Keratinocyte (primary cell): ENCODE data around the gene ROR2. TPM values are rescaled to one million over a fixed set of nuclear protein-coding genes. Genes with fewer than 3 reads are reported as not detected.

Experiments
- DNase-seq: peaks from one replicate; pipeline ENCODE4 v3.0.0-alpha.2; 2011; ENCODE audit warnings: low read depth, missing footprints, low spot score
- FAIRE-seq: peaks from 2 replicates; lab custom pipeline; 2011; peaks lifted over from hg19 to GRCh38; lab: Jason Lieb, UNC
- H2AFZ ChIP-seq: 2 replicates; pipeline ENCODE4 v1.6.0; 2012; ENCODE audit warnings: low read length, control low read depth, inconsistent platforms; ENCODE audit not compliant: control insufficient read depth
- H3K27ac ChIP-seq: 2 replicates; pipeline ENCODE4 v1.5.1; 2011; ENCODE audit warnings: low read length; ENCODE audit not compliant: control insufficient read depth, insufficient read depth
- H3K27me3 ChIP-seq: 3 replicates; pipeline ENCODE4 v1.6.0; 2011; ENCODE audit warnings: low read length; ENCODE audit not compliant: control insufficient read depth, insufficient read depth; ENCODE audit errors: extremely low read depth
- H3K36me3 ChIP-seq, 2 experiments: 2 replicates in 1 of 2; 3 replicates in 1 of 2; pipeline ENCODE4 v1.5.1; 2011; ENCODE audit warnings: low read length in 2 of 2, mild to moderate bottlenecking in 1 of 2; ENCODE audit not compliant: control insufficient read depth in 2 of 2, insufficient read depth in 2 of 2; ENCODE audit errors: extremely low read depth in 1 of 2
- H3K4me1 ChIP-seq: 3 replicates; pipeline ENCODE4 v1.5.1; 2011; ENCODE audit warnings: low read length; ENCODE audit not compliant: control insufficient read depth, insufficient read depth; ENCODE audit errors: extremely low read depth
- H3K4me2 ChIP-seq: 3 replicates; pipeline ENCODE4 v1.6.0; 2011; ENCODE audit warnings: low read depth, low read length; ENCODE audit not compliant: control insufficient read depth, insufficient read depth; ENCODE audit errors: extremely low read depth
- H3K4me3 ChIP-seq, 3 experiments: fragments of 200-600 bp in 1 of 3; sonication (generic) in 1 of 3; 2 replicates in 2 of 3; 3 replicates in 1 of 3; pipeline ENCODE4 v1.5.1; 2011 to 2016; ENCODE audit warnings: low read length in 3 of 3, mild to moderate bottlenecking in 3 of 3, control low read depth in 2 of 3, inconsistent platforms in 1 of 3, low read depth in 1 of 3, mixed read lengths in 1 of 3, mixed run types in 1 of 3, moderate library complexity in 1 of 3; ENCODE audit not compliant: control insufficient read depth in 2 of 3, insufficient read depth in 2 of 3; ENCODE audit errors: extremely low read depth in 1 of 3
- H3K79me2 ChIP-seq: 2 replicates; pipeline ENCODE4 v1.6.0; 2012; ENCODE audit warnings: low read length; ENCODE audit not compliant: control insufficient read depth, insufficient read depth
- H3K9ac ChIP-seq: 3 replicates; pipeline ENCODE4 v1.6.0; 2011; ENCODE audit warnings: low read length; ENCODE audit not compliant: control insufficient read depth, insufficient read depth; ENCODE audit errors: extremely low read depth
- H3K9me1 ChIP-seq: 3 replicates; pipeline ENCODE4 v1.6.0; 2011; ENCODE audit warnings: low read length; ENCODE audit not compliant: control insufficient read depth, insufficient read depth; ENCODE audit errors: extremely low read depth
- H3K9me3 ChIP-seq: 2 replicates; pipeline ENCODE4 v1.5.1; 2012; ENCODE audit warnings: low read depth, low read length; ENCODE audit not compliant: control insufficient read depth
- H4K20me1 ChIP-seq: 3 replicates; pipeline ENCODE4 v1.6.0; 2011; ENCODE audit warnings: low read length; ENCODE audit not compliant: control insufficient read depth, insufficient read depth; ENCODE audit errors: extremely low read depth
- CTCF ChIP-seq, 3 experiments: IDR thresholded peaks in 1 of 3; conservative IDR thresholded peaks in 1 of 3; optimal IDR thresholded peaks in 1 of 3; 2 replicates in 2 of 3; 3 replicates in 1 of 3; pipeline versions ENCODE3 to v1.5.1; 2011; ENCODE audit warnings: low read length in 3 of 3, mild to moderate bottlenecking in 3 of 3, moderate library complexity in 2 of 3, control low read depth in 1 of 3, inconsistent platforms in 1 of 3; ENCODE audit not compliant: insufficient read depth in 2 of 3; ENCODE audit errors: extremely low read depth in 1 of 3
- EZH2 ChIP-seq: IDR thresholded peaks from one replicate; pipeline ENCODE4 v1.6.1; 2012; ENCODE audit warnings: inconsistent platforms, mild to moderate bottlenecking, low read length, moderate library complexity
- dilution Hi-C: fragments of 300-500 bp; cut with MboI; formaldehyde crosslinking; loops from one replicate; pipeline ENCODE4 v1.7.0; 2020; ENCODE audit warnings: low sequenced_read_pairs; ENCODE audit not compliant: extremely low pct_ligation_motif_present
- polyA plus RNA-seq, 5 experiments: library from polyadenylated mRNA; depleted of rRNA in 3 of 5; stranded (reverse) in 3 of 5; stranded (forward) in 1 of 5; unstranded in 1 of 5; fragments of >200 nt; gene quantifications; 1 replicate in 1 of 5; 2 replicates in 3 of 5; 3 replicates in 1 of 5; pipeline versions ENCODE4 v1.2.1 to v1.2.3, GENCODE V29; 2011 to 2012; ENCODE audit warnings: missing spikeins in 2 of 5, low read depth in 1 of 5, low replicate concordance in 1 of 5

Gene ROR2
- polyA plus RNA-seq, 1 donor (not counting 4 experiments of a cell fraction or from before 2014, with no cell fraction given), result 0.22 TPM

- Histone ChIP-seq H3K4me1 (no peaks in the 10 kb centered on the region), H3K9ac (no peak overlapping the region), H3K9me1 (no peaks in the 10 kb centered on the region), H3K9me3 (no peaks in the 10 kb centered on the region), H3K4me3 (no peak overlapping the region), H3K27me3 (peaks cover 19% of the 10 kb centered on the region), H2AFZ (no peak overlapping the region), H3K27ac (no peak overlapping the region), H3K36me3 (no peaks in the 10 kb centered on the region), H3K4me2 (no peak overlapping the region), H4K20me1 (no peaks in the 10 kb centered on the region), H3K79me2 (no peaks in the 10 kb centered on the region)
- dilution Hi-C loops, result no loop called here
- DNase-seq (no peak), FAIRE-seq (no peak)
- TF ChIP-seq EZH2, result no peak
- no peak for TF ChIP-seq CTCF (optimal IDR thresholded peaks at IDR 0.05 in 1 of 3, IDR thresholded peaks at IDR 0.05 in 1 of 3, conservative IDR thresholded peaks at IDR 0.05 in 1 of 3; ENCODE audit: extremely low read depth in 1 of 3, insufficient read depth in 2 of 3, low read length in 3 of 3)
Observed at GRCh38 chr9:91942201-91942600, 7.8 kb downstream of the ROR2 start.

GRCh38 chr9:91939978-91940377, 10.1 kb downstream of the ROR2 start:
- Histone ChIP-seq H3K79me2 (no peaks in the 10 kb centered on the region), H3K27me3 (peaks cover 3% of the 10 kb centered on the region), H3K4me1 (no peaks in the 10 kb centered on the region), H3K27ac (no peak overlapping the region), H3K9me1 (no peaks in the 10 kb centered on the region), H3K9ac (no peak overlapping the region), H3K9me3 (no peaks in the 10 kb centered on the region), H3K4me3 (no peak overlapping the region), H2AFZ (no peak overlapping the region), H4K20me1 (no peaks in the 10 kb centered on the region), H3K4me2 (no peak overlapping the region), H3K36me3 (no peaks in the 10 kb centered on the region)
- DNase-seq (no peak), FAIRE-seq (no peak)
- dilution Hi-C loops, result no loop called here
- TF ChIP-seq CTCF (optimal IDR thresholded peaks at IDR 0.05 in 1 of 3, IDR thresholded peaks at IDR 0.05 in 1 of 3, conservative IDR thresholded peaks at IDR 0.05 in 1 of 3; ENCODE audit: extremely low read depth in 1 of 3, insufficient read depth in 2 of 3, low read length in 3 of 3), result no peak
- no peak for TF ChIP-seq EZH2
